Measurements from ENCODE around the gene NDUFV3. TPM values are rescaled to one million over a fixed set of nuclear protein-coding genes. Genes with fewer than 3 reads are reported as not detected.

NDUFV3 gene
- 45.5 and 56.8 TPM in 2 replicates for total RNA-seq

DNA sequence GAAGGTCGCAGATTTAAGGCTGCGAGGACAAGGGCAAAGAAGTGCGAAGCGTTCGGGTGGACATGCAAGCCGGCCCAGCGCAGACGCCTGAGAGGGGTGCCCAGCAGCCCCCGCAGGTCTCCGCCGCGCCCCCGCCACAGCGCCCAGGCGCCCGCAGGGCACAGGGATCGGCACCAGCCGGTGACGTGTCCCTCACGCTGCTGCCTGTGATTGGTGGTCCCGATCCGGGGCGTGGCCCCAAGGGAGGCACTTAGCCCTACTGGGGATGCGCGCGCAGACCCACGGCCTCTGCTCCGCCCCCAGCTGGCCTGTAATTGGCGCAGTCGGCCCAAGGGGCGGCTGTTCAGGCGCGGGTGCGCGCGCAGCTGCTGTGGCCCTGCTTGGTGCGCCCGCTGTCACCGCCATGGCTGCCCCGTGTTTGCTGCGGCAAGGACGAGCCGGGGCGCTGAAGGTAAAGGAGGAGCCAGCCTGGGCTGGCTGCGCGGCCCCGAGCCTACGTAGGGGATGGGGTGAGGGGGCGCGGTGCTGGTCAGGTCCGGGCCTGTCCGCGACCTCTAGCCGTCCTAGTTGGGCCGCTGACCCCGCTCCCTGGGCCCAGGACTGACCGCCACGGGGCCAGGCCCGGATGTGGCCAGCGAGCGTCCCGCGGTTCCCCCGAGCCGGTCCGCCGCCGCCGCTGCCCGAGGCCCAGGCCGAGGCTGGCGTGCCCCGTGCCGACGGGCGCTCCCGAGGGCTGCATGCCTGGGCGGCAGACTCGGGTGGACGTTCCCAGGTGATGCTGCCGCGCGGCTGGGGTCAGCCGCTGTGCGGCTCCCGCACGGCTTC, at the start of gene NDUFV3:
Gene NDUFV3, plus strand, starts transcription at position 379 of the 825 bp plus-strand sequence. Its CDS starts 25 bp downstream, at position 404.

GRCh38 chr21:42878993-42879787, 13.9 kb upstream of the NDUFV3 start, which contains the start of gene WDR4:
WDR4 (minus strand) TSS chr21:42879539; CDS start chr21:42879495, 44 bp downstream.

DNA sequence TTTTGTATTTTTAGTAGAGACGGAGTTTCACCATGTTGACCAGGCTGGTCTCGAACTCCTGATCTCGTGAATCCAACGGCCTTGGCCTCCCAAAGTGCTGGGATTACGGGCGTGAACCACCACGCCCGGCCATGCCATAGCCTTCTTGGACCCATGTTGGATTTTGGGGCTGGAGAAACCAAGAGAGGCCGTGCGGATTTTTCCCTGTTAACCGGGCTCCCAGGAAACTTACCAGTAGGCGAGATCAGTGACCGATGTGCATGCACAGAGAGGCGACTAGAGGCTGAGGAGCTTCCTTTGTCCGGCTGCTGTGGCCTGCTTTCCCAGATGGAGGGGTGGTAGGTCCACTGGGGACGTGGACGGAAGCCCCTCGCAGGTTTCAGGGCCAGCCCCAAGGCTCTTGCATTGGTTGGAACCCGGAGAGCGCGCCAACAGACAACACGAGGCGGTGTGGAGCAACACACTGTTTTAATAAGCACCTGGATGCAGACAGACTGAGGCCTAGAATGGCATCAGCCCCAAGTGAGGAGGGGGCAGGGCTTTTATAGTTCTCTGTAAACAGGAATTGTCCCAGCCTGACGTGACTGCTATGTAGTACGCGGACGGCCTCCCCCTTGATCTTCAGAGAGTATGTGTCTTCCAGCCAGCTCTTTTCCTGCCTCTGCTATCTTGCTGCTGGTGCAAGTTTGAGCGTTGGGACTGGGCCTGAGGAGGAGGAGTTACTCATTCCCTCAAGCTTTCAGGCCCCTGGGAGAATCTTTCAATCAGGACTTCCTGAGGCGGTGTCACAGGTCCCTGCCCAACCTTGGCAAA, 32.2 kb downstream of the NDUFV3 start, which contains the start of gene ERVH48-1:
Gene ERVH48-1, minus strand, starts transcription at position 517 of the 813 bp plus-strand sequence. CDS start 6,624 bp downstream, outside the sequence.

Small RNAs within 50 kb of the gene (small RNA-seq; reads per million reads assigned to genes)
- gene MIR5692B: not detected

Other genes starting within 250 kb of the NDUFV3 start
- 0.11 and 0.39 TPM in 2 replicates for gene PDE9A, start 239.7 kb upstream of the NDUFV3 start, total RNA-seq
- gene WDR4, start 13.8 kb upstream of the NDUFV3 start, total RNA-seq: 4.3 and 5.6 TPM in 2 replicates
- gene ERVH48-1, start 32.3 kb downstream of the NDUFV3 start, total RNA-seq: not detected in 2 replicates
- gene PKNOX1, start 81.3 kb downstream of the NDUFV3 start, total RNA-seq: 8.9 and 9.0 TPM in 2 replicates
- gene CBS, start 182.5 kb downstream of the NDUFV3 start, total RNA-seq: 4.3 and 43.3 TPM in 2 replicates
- gene U2AF1, start 214.3 kb downstream of the NDUFV3 start, total RNA-seq: 22.3 and 26.7 TPM in 2 replicates